ENCODE data around the gene EPHB2. TPM values are rescaled to one million over a fixed set of nuclear protein-coding genes. Genes with fewer than 3 reads are reported as not detected.

The EPHB2 gene
- total and polyA plus RNA-seq, 3 donors from 2014 or later = 7.7 to 9.4 (median 8.2) TPM

DNA sequence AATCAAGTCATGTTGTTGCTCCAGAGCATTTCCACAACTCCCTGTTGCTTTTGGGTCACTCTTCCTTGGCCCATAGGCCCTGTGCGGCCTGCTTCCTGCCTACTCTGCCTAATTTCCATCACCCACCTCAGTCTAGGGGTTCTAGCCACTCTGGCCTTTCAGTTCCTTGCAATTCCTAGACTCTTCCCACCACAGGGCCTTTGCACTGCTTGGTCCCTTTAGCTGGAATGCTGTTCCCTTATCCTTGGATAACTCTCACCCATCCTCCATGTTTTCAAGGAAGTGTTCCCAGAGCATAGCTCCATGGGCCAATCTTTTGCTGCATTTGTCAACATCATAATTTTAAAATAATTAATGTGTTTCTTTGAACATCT is 18.7 kb downstream of the EPHB2 start:
- intact Hi-C loops (cut with DNase I; ENCODE audit: low total_unique reads) = loop anchor here (10.0 kb wide), 1 partner anchor 135 kb away; no protein-coding TSS in a partner anchor
- Histone ChIP-seq H3K9me3 (no peaks in the 10 kb centered on the region), H3K4me1 (no peaks in the 10 kb centered on the region), H3K27me3 (no peaks in the 10 kb centered on the region), H3K36me3 (ENCODE audit: low read depth, missing control alignments) (no peaks in the 10 kb centered on the region), H3K27ac (no peak overlapping the region), H3K4me3 (no peak overlapping the region)
- no peak for DNase-seq
- no peak for TF ChIP-seq POLR2A (IDR thresholded peaks at IDR 0.05)
- TF ChIP-seq, protein P1, sequence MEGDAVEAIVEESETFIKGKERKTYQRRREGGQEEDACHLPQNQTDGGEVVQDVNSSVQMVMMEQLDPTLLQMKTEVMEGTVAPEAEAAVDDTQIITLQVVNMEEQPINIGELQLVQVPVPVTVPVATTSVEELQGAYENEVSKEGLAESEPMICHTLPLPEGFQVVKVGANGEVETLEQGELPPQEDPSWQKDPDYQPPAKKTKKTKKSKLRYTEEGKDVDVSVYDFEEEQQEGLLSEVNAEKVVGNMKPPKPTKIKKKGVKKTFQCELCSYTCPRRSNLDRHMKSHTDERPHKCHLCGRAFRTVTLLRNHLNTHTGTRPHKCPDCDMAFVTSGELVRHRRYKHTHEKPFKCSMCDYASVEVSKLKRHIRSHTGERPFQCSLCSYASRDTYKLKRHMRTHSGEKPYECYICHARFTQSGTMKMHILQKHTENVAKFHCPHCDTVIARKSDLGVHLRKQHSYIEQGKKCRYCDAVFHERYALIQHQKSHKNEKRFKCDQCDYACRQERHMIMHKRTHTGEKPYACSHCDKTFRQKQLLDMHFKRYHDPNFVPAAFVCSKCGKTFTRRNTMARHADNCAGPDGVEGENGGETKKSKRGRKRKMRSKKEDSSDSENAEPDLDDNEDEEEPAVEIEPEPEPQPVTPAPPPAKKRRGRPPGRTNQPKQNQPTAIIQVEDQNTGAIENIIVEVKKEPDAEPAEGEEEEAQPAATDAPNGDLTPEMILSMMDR (IDR thresholded peaks at IDR 0.05) = no peak
- WGBS, 2 donors = 90 to 94% methylated on average over 1 of the region's 1 CpG

DNA sequence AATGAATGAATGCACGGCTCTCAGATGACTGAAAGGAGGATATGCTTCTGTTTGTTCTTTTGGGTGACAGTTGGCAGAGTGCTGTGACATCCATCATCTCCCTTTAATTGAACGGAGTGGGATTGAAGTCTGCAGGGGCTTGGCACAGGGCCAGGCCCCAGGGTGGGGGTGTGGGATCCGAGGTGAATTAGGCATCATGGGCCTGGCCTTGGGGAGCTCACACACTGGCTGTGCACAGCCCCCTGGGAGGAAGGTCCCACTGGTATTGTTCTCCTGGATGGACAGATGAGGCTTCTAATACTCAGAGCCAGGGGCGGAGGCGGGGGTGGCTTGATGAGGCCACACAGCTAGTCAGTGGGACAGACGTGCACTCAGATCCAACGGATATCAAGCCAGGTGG is 19.3 kb downstream of the EPHB2 start:
- Histone ChIP-seq H3K27me3 (no peaks in the 10 kb centered on the region), H3K4me1 (no peaks in the 10 kb centered on the region), H3K27ac (no peak overlapping the region), H3K9me3 (no peaks in the 10 kb centered on the region), H3K4me3 (no peak overlapping the region), H3K36me3 (ENCODE audit: low read depth, missing control alignments) (no peaks in the 10 kb centered on the region)
- TF ChIP-seq, protein P1 (IDR thresholded peaks at IDR 0.05) = no peak
- no peak for TF ChIP-seq POLR2A (IDR thresholded peaks at IDR 0.05)
- WGBS, 2 donors = 68 to 79% methylated on average over 6 to 7 of the region's 7 CpGs
- DNase-seq = no peak
- intact Hi-C loops (cut with DNase I; ENCODE audit: low total_unique reads) = loop anchor here (10.0 kb wide), 1 partner anchor 135 kb away; no protein-coding TSS in a partner anchor

DNA sequence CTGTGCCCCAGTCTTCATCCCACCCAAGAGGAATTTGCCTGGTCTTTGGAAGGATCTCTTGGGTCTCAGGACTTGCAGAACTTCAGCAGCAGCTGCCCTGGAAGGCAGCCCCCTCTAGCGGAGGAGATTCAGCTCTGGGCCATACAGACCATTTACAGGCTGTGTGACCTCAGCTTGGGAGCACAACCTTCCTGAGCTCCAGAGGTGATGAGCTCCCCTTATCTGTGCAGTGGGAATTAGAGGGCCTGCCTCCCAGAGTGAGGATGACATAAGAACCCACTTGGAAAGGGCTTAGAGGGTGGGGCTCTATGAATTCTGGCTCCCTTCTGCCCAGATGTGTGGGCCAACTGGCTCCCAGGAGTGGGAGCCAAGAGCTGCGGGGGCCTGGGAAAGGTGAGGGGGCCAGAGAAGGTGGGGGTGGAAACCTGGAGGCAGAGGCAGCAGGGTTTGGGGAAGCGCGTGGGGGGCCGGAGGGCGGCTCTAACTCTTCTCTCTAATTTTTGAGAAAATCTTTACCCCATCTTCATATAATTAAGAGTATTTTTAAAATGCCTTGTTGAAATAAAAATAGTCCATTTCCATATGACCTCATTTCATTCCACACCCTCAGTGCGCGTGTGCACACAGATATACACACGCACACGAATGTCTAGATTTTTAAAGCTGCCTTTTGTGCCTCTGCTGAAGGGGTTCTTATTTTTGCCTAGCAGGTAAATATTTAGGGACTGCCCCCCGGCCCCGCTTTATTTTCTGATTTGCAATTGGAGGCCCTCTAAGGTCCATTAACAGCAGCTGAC is 21.5 kb downstream of the EPHB2 start:
- Histone ChIP-seq H3K9me3 (no peaks in the 10 kb centered on the region), H3K27me3 (no peaks in the 10 kb centered on the region), H3K4me3 (no peak overlapping the region), H3K36me3 (ENCODE audit: low read depth, missing control alignments) (no peaks in the 10 kb centered on the region), H3K4me1 (no peaks in the 10 kb centered on the region), H3K27ac (no peak overlapping the region)
- TF ChIP-seq POLR2A (IDR thresholded peaks at IDR 0.05) = no peak
- TF ChIP-seq, protein P1 (IDR thresholded peaks at IDR 0.05) = peak in 1 of 3 experiments; percentile 20
- intact Hi-C loops (cut with DNase I; ENCODE audit: low total_unique reads) = no loop called here
- WGBS, 2 donors = 83% methylated on average over 11 to 12 of the region's 12 CpGs
- DNase-seq = no peak

DNA sequence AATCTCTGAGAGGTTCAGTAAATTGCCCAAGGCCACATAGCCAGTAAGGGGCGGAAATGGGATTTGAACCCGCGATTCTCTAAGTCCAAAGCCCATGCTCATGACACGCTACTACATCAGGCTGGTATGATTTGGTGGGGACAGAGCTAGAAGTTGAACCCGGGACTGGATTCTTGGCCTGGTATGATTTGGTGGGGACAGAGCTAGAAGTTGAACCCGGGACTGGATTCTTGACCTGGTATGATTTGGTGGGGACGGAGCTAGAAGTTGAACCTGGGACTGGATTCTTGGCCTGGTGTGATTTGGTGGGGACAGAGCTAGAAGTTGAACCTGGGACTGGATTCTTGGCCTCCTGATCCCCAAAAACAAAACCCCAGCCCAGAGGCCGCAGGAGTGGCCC is 23.0 kb downstream of the EPHB2 start:
- intact Hi-C loops (cut with DNase I; ENCODE audit: low total_unique reads) = no loop called here
- Histone ChIP-seq H3K4me1 (peaks cover 3% of the 10 kb centered on the region), H3K27me3 (no peaks in the 10 kb centered on the region), H3K9me3 (no peaks in the 10 kb centered on the region), H3K27ac (no peak overlapping the region), H3K4me3 (no peak overlapping the region), H3K36me3 (ENCODE audit: low read depth, missing control alignments) (no peaks in the 10 kb centered on the region)
- no peak for TF ChIP-seq POLR2A (IDR thresholded peaks at IDR 0.05)
- TF ChIP-seq, protein P1 (IDR thresholded peaks at IDR 0.05) = no peak
- DNase-seq = no peak
- 88 to 95% methylated on average over 7 to 8 of the region's 8 CpGs for WGBS, 2 donors

All from testis (tissue), 3 donors.